VCaP (cell line): ENCODE measurements around the gene KPNA2.

Source experiments
- H3K27ac ChIP-seq: fragments of 450-650 bp; 2 replicates; pipeline ENCODE4 v1.5.1; 2017
- TF ChIP-seq, protein P1 (sequence below): fragments of 450-650 bp; conservative IDR thresholded peaks from 2 replicates; pipeline ENCODE4 v1.5.1; 2017; ENCODE audit warnings: mild to moderate bottlenecking, moderate library complexity

KPNA2 gene

DNA sequence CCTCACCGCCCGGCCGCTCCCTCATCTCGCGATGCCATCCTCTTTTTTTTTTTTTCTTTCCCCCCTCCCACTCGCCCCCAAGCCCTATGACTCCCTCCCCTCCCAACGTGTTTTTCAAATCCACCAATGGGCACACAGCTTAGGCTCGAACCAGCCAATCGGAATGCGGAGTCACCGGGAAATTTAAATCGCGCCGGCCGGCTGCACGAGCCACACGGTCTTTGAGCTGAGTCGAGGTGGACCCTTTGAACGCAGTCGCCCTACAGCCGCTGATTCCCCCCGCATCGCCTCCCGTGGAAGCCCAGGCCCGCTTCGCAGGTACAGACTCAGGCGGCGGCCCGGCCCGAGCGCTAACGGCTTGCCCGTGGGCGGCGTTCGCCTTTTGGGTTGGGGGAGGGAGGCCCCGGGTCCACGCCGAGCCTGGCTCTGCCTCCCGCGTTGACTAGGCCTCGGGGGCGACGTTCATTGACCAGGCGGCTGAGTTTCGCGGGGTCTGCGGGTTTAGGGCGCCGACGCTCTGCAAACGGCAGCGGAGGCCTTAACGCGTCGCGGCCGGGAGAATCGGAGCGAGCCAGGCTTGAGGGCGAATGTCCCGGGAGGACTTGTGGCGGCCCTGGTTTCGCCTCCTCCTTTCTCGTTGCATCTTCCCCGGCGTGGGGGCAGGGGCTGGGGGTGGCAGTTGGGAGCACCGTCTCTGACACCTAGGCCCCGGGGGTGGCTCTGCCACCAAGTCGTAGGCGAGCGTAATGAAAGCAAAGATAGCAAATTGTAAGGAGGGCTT, at the start of gene KPNA2:
Gene KPNA2, plus strand, starts transcription at position 213 of the 781 bp plus-strand sequence. CDS start 1,398 bp downstream, outside the sequence.
- H3K27ac ChIP-seq: peak within 1 kb of the TSS; percentile 78
- TF ChIP-seq, protein P1, sequence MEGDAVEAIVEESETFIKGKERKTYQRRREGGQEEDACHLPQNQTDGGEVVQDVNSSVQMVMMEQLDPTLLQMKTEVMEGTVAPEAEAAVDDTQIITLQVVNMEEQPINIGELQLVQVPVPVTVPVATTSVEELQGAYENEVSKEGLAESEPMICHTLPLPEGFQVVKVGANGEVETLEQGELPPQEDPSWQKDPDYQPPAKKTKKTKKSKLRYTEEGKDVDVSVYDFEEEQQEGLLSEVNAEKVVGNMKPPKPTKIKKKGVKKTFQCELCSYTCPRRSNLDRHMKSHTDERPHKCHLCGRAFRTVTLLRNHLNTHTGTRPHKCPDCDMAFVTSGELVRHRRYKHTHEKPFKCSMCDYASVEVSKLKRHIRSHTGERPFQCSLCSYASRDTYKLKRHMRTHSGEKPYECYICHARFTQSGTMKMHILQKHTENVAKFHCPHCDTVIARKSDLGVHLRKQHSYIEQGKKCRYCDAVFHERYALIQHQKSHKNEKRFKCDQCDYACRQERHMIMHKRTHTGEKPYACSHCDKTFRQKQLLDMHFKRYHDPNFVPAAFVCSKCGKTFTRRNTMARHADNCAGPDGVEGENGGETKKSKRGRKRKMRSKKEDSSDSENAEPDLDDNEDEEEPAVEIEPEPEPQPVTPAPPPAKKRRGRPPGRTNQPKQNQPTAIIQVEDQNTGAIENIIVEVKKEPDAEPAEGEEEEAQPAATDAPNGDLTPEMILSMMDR: no peak

DNA sequence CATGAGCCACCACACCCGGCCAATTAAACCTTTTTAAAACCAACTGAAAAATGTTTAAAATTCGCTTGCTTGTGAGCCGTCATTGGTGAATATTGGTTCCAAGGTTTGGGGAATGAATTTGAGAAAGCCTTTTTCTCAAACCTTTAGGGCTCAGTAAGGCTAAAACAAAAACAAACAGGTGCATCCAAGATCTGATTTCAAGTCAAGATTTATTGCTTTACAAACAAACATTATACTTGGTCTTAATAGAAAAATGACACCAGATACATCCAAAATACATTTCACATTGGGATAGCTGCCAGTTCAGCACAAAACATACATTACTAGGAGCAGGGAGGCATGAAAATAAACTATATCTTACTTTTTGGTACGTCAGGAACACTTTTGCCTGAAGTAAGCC, 44.6 kb upstream of the KPNA2 start:
- TF ChIP-seq, protein P1: no peak
- H3K27ac ChIP-seq: peak overlapping the region; percentile 24; the same call in 1 of the 2 replicates

DNA sequence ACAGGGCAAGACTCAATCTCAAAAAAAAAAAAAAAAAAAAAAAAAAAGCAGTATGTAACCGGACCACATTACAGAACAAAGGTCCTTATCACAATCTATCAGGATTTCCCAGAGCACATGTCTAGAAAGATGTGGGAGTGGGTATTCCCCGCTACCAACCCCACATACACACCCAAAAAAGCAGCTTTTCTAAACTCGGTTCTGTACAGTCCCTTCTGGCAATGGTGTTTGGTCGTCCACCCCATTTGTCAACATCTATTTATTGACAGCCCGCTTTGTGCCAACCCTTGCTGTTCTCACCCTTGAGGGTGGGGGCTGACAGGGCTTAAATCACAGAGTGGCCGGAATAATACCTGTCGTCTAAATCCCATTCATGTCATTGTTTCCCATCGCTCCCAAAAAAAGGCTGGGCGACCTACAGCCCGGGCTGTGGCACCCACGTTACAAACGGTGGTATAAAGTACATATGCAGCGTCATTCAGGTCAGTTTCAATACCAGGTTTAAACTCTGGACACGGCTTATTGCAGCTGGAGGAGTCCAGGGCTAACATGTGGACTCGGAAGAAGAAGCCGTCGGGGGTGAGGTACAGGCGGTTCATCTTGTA, 42.9 kb upstream of the KPNA2 start:
- H3K27ac ChIP-seq: peak overlapping the region; percentile 89
- TF ChIP-seq, protein P1: no peak

DNA sequence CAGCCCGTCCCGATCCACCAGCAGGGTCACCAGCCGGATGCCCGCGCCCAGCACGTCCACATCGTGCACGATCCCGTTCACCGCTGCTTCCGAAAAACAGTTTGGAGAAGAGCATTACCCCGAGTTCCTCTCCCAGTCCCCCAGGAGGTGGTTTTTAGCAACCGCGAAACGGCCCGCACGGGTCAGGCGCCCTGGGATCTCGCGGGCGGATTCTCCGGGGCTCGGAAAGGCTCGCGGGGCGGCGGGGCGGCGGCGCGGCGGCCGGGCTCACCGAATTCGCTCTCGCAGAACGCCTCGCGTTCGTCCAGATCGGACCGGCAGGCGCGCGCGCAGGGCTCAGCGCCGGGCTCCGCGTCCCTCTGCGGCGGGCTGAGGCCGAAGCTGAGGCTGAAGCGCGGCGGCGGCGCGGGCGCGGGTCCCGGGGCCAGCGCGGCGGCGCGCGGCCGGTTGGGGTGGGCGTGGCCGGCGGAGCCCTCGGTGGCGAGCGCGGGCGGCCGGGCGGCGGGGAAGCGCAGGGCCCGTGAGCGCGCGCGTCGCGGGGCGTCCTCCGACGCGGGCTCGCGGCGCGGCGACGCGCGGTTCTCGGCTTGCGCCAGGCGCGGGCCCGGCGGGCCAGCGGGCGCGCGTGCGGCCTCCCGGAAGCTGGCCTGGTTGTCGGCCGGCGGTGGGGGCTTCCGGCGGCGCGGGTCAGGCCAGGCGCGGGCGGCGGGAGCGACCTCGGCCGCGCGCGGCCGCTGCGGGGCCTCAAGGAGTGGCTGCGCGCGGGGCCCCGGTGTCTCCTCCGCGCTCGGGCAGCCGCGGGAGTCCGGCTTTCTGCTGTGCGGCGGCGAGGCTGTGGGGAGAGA, 42.2 kb upstream of the KPNA2 start:
- TF ChIP-seq, protein P1: no peak
- peak overlapping the region; percentile 89 for H3K27ac ChIP-seq

DNA sequence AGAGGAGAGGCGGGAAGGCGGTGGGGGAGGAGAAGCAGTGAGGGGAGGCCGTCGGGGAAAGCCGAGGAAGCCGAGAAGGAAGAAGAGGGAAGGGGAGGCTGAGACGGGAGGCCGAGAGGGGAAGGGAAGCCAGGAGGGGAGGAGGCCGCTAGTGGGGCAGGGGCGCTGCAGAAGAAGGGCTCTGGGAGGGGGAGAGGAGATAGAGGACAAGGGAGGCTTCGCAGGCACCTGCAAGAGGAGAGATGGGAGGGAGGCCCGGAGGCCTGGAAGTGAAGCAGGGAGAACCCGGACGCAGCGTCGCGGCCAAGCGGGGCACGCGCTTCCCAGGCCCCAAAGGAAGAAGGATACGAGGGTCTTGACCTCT, 41.6 kb upstream of the KPNA2 start:
- H3K27ac ChIP-seq: peak overlapping the region; percentile 89
- TF ChIP-seq, protein P1: no peak

DNA sequence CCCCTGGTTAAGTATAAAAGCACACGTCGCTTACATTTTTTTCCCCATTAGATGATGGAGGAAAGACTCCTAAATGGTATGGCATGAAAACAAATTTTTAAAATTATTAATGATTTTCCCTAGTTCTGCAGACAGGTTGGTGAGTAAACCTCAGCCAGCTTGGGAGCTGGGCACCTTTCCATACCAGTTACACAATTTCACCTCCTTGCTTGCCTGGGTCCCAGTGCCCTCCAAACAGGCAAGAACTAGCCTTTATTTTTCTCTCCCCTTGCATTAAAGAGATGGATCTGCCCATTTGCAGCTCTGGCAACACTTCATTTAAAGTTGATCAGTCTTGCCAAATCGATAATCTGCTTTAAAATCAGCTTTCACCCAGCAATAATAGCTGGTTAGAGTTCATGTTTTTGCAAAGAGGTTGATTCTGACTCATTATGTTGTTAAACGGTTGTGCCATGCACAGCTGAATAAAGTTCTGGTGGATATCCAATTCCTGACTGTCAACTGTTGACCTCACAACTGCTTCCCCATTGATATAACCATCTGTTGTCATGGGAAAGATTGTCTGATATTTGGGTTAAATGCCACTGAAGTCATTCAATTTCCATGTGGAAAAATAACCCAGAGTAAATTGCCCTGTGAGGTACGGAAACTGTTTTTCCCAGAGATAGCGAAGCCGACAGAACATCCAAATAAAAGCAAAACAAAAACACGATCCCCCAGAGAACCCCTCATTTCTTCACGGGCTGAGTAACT, 40.5 kb upstream of the KPNA2 start:
- peak overlapping the region; percentile 31 for H3K27ac ChIP-seq
- TF ChIP-seq, protein P1: no peak
